Activated effector memory CD4-positive, alpha-beta T cell treated with Interleukin-2 at 50 U/mL for 16 hours (primary cell): ENCODE measurements around the gene GALNT16.

Experiments used
- DNase-seq: peaks from one replicate; pipeline ENCODE4 v3.0.0-alpha.2; 2020

Gene GALNT16

GRCh38 chr14:69346710-69347109 lies 86.8 kb downstream of the GALNT16 start:
- no peak for DNase-seq

GRCh38 chr14:69349091-69349777 lies 89.3 kb downstream of the GALNT16 start:
- no peak for DNase-seq

- no peak for DNase-seq
These were observed 90.9 kb downstream of the GALNT16 start for GRCh38 chr14:69350892-69351291.

- DNase-seq = no peak
These were observed 91.4 kb downstream of the GALNT16 start for GRCh38 chr14:69351385-69351784.

- no peak for DNase-seq
These were observed 92.0 kb downstream of the GALNT16 start for GRCh38 chr14:69351911-69352310.

- no peak for DNase-seq
These were observed 93.2 kb downstream of the GALNT16 start for GRCh38 chr14:69353168-69353567.

- peak; percentile 52 for DNase-seq
These were observed 94.6 kb downstream of the GALNT16 start for GRCh38 chr14:69354383-69355153.

- DNase-seq = no peak
These were observed 95.2 kb downstream of the GALNT16 start for GRCh38 chr14:69355154-69355597.

- DNase-seq = no peak
These were observed 95.8 kb downstream of the GALNT16 start for GRCh38 chr14:69355607-69356281.

- DNase-seq = no peak
These were observed 97.1 kb downstream of the GALNT16 start for GRCh38 chr14:69356903-69357543.

GRCh38 chr14:69357544-69358200 lies 97.7 kb downstream of the GALNT16 start:
- no peak for DNase-seq

GRCh38 chr14:69358233-69358963 lies 98.4 kb downstream of the GALNT16 start:
- no peak for DNase-seq

- DNase-seq = no peak
These were observed 99.0 kb downstream of the GALNT16 start for GRCh38 chr14:69358966-69359365.

- DNase-seq = no peak
These were observed 100.6 kb downstream of the GALNT16 start for GRCh38 chr14:69360438-69361108.

GRCh38 chr14:69363055-69363454 lies 103.1 kb downstream of the GALNT16 start:
- no peak for DNase-seq

GRCh38 chr14:69363964-69364363 lies 104.0 kb downstream of the GALNT16 start:
- no peak for DNase-seq

- DNase-seq = no peak
These were observed 104.4 kb downstream of the GALNT16 start for GRCh38 chr14:69364378-69364777.

GRCh38 chr14:69366069-69366468 lies 106.1 kb downstream of the GALNT16 start:
- no peak for DNase-seq

- no peak for DNase-seq
These were observed 106.8 kb downstream of the GALNT16 start for GRCh38 chr14:69366761-69367160.

- no peak for DNase-seq
These were observed 108.4 kb downstream of the GALNT16 start for GRCh38 chr14:69368381-69368780.

- DNase-seq = no peak
These were observed 110.1 kb downstream of the GALNT16 start for GRCh38 chr14:69370061-69370460.
